HG02678 (cell line): Measurements from ENCODE around the gene SLC29A1.
A peak's percentile ranks its signal among the peaks of the same experiment; 100 is the strongest.
"Not testable (repeated sequence)": the region's sequence is repeated elsewhere in the genome, so short reads cannot be mapped to it uniquely, and the experiment has no call there.

Experiments used
- ATAC-seq: cut with Tn5 transposase; IDR thresholded peaks from one replicate; pipeline ENCODE4 v1.9.1; 2021; ENCODE audit warnings: mild to moderate bottlenecking, moderate library complexity; ENCODE audit not compliant: unreplicated experiment

The SLC29A1 gene

GRCh38 chr6:44223319-44224028, at the start of gene SLC29A1:
SLC29A1 (plus strand) TSS chr6:44223595; CDS start chr6:44227314, 3,719 bp downstream.
- ATAC-seq: peak; percentile 48

GRCh38 chr6:44176130-44176761, 47.1 kb upstream of the SLC29A1 start:
- ATAC-seq: no peak

GRCh38 chr6:44176762-44177509, 46.5 kb upstream of the SLC29A1 start:
- ATAC-seq: peak; percentile 52

- no peak for ATAC-seq
Measured at GRCh38 chr6:44177691-44178423, 45.5 kb upstream of the SLC29A1 start.

- no peak for ATAC-seq
Measured at GRCh38 chr6:44178424-44179071, 44.8 kb upstream of the SLC29A1 start.

DNA sequence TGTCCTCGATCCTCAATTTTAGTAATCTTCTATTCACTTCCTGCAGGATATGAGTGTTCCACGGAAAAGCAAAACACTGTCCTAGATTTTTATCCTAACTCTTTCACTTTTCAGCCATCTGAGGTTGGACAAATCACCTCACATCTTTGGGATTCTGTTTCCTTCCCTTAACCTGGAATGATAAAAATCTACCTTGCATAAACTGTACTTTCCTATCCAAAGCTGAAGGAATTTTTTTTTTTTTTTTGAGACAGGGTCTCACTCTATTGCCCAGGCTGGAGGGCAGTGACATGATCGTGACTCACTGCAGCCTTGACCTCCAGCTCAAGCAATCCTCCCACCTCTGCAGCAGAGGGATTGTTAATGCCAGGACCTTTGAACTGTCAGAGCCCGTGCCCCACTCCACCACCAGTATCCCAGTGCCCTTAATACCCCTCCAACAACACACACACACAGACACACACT, 44.3 kb upstream of the SLC29A1 start:
- ATAC-seq: no peak

GRCh38 chr6:44179648-44180047, 43.7 kb upstream of the SLC29A1 start:
- no peak for ATAC-seq

DNA sequence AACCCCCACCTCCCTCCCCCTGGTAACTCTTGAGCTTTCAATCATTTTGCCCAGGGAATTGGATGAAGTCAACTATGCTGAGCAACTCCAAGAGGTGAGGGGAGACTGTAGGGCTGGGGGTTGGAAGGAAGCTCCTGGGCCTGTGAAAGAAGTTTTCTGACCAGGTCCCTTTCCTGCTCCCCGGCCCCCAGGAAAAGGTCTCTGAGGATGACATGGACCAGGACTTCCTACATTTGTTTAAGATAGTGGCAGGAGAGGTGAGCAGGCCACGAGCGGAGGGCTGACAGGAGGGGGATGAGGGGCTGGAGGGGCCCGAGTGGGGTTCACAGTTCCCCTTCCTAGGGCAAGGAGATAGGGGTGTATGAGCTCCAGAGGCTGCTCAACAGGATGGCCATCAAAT, 43.0 kb upstream of the SLC29A1 start:
- ATAC-seq: no peak

- no peak for ATAC-seq
Measured at GRCh38 chr6:44180886-44181285, 42.5 kb upstream of the SLC29A1 start.

- ATAC-seq: not testable (repeated sequence)
Measured at GRCh38 chr6:44181784-44182183, 41.6 kb upstream of the SLC29A1 start.

DNA sequence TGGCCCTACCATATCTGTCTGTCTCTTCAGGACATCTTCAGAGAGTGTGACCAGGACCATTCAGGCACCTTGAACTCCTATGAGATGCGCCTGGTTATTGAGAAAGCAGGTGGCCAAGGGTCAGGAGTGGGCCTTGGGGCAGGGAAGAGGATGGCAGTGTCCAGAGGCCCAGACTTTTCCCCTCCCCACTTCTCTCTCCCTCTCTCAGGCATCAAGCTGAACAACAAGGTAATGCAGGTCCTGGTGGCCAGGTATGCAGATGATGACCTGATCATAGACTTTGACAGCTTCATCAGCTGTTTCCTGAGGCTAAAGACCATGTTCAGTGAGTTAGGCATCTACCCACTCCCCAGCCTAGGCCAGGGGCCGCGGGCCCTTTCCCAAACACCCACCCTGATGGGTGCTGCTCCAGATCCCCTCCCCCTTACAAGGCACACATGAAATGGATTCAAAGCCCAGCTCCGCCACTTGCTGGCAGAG, 40.4 kb upstream of the SLC29A1 start:
- ATAC-seq: no peak

- ATAC-seq: no peak
Measured at GRCh38 chr6:44183783-44184182, 39.6 kb upstream of the SLC29A1 start.

DNA sequence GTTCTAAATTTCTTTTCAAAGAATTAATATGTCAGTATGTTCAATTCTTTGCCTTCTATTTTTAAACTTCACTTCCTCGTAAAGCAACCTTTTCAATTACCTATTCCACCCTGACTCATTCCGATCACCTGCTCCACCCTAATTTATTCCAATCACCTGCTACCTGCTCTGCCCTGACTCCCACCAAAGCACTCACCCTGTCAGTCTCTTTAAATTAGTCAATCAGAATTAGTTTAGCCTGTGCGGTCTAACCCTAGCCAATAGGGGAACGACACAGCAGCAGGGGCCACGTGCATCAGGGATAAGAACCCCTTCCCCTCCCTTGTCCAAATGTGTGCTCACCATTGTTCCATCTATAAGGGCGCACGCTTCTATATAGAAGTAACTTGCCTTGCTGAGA, 38.0 kb upstream of the SLC29A1 start:
- ATAC-seq: not testable (repeated sequence)

DNA sequence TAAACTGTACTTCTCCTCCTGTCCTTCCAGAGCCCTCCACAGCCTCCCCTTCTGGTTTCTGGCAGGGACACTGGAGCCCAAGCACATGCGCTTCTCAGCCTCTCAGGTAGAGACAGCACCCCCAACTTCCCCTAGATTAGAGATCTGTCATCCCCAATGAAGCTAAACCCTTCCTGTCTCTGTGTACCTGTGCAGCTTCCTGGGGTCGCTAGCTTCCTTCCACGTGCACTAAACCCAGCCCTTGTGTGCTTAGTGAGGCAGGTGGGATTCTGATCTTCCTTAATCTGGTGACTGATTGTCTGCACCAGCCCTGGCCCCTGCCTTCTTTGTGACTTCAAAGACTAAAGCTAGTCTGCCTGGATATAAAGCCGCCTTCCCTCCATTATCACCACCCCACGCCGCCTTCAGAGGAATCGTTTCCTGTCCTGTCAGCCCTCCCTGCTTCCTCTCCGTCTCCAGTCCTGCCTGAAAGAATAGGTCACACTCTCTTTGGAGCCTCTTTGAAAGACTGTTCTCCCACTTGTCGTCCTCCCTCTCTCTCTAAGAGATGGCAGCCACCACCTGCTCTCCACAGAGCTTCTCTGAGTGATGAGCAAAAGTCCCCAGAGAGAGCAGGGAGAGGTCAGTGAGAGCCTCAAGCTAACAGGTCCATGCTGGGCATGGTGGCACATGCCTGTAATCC, 37.3 kb upstream of the SLC29A1 start:
- ATAC-seq: no peak

DNA sequence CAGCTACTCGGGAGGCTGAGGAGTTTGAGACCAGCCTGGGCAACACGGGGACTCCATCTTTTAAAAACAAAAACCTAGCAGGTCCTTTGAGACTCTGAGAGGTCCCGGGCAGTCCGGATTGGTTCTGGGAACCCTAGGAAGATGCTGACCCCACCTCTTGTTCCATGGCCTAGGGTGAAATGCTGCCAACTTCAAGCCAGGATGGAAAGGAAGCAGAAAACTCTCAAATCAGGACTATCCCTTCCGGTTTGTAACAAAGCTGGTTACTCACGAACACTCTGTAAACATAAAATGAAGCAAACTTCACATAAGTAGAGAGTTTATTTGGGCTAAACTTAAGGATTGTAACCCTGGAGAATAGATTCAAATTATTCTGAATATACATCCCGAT, 36.8 kb upstream of the SLC29A1 start:
- no peak for ATAC-seq

DNA sequence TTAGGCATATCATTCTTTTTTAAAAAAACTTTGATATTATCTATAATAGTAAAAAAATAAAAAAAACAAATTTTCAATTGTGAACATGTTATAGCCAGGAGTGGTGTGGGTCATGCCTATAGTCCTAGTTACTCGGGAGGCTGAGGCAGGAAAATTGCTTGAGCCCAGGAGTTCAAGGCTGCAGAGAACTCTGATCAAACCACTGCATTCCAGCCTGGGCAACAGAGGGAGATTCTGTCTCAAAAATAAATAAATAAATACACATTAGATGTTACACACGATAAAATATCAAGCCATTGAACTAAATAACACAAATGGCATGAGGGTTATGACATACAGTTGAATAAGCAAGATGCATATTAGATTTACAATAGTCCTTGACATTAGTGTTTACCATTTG, 34.6 kb upstream of the SLC29A1 start:
- no peak for ATAC-seq

DNA sequence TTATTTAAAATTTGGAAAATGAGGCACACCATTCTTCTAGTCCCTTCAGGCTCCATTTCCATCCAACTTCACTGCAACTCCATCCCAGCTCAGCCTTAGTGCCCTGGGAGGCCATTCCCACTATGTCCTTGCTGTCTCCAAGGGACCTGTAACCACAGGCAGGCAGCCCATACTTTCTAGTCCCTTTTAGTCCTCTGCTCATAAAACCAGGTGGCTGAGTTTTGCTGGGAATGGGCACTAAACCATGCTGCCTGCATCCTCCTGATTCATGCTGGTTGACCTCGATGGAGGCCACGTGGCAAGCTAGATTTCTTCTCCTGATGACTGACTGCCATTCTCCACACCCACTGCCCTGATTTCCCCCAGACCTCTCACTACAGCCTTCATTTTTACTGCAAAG, 34.1 kb upstream of the SLC29A1 start:
- ATAC-seq: no peak

DNA sequence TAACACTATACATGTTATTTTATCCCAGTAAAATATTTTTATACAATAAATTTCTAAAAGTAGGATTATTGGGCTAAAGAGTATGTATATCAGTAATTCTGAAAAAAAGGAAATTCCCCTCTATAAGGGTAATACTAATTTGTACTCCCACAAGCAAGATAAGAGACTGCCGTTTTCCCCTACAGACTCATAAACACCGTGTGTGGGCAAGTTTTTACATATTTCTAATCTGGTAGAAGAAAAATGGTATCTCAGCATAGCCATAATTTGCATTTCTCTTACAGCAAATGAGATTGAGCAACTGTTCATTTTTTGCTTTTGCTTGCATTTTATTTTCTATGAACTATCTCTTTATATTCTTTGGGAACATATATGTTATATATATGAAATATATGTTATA, 32.7 kb upstream of the SLC29A1 start:
- peak; percentile 61 for ATAC-seq

GRCh38 chr6:44192428-44193041, 30.9 kb upstream of the SLC29A1 start:
- ATAC-seq: no peak
